Esophagus squamous epithelium (tissue), 4 donors: Measurements from ENCODE around the gene CXCL14.

ENCODE experiments used
- POLR2A ChIP-seq, 4 donors: fragments of 450-650 bp; IDR thresholded peaks; one replicate each; pipeline ENCODE4 v1.6.1; 2017; ENCODE audit warnings: antibody characterized with exemption in 4 of 4, mild to moderate bottlenecking in 4 of 4, moderate library complexity in 3 of 4
- TF ChIP-seq, protein P1 (sequence below), 6 experiments: fragments of 450-650 bp in 4 of 6; fragments of 200-600 bp in 2 of 6; sonication (generic) in 2 of 6; IDR thresholded peaks; one replicate each; pipeline ENCODE4 v1.5.1; 2016 to 2019; ENCODE audit warnings: antibody characterized with exemption in 6 of 6, mild to moderate bottlenecking in 4 of 6, moderate library complexity in 4 of 6

DNA sequence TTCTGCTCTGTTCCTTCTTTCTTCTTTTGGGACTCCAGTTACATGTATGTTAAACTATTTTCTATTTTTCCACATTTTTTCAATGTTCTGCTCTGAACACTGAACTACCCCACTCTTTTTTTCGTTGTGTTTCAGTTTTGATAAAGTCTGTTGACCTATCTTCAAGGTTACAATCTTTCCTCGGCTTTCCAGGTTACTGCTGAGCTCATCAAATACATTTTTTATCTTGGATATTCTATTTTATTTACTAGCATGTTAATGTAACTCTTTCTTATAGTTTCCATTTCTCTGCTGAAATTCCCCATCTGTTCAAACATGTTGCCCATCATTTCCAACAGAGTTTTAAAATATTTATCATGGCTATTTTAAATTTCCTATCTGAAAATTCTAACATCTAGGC lies 56.8 kb downstream of the CXCL14 start:
- TF ChIP-seq, protein P1, sequence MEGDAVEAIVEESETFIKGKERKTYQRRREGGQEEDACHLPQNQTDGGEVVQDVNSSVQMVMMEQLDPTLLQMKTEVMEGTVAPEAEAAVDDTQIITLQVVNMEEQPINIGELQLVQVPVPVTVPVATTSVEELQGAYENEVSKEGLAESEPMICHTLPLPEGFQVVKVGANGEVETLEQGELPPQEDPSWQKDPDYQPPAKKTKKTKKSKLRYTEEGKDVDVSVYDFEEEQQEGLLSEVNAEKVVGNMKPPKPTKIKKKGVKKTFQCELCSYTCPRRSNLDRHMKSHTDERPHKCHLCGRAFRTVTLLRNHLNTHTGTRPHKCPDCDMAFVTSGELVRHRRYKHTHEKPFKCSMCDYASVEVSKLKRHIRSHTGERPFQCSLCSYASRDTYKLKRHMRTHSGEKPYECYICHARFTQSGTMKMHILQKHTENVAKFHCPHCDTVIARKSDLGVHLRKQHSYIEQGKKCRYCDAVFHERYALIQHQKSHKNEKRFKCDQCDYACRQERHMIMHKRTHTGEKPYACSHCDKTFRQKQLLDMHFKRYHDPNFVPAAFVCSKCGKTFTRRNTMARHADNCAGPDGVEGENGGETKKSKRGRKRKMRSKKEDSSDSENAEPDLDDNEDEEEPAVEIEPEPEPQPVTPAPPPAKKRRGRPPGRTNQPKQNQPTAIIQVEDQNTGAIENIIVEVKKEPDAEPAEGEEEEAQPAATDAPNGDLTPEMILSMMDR (IDR thresholded peaks at IDR 0.05): no peak
- no peak for TF ChIP-seq POLR2A (IDR thresholded peaks at IDR 0.05)
